GM23338 (cell line): ENCODE data around the gene GALNT13. TPM values are rescaled to one million over a fixed set of nuclear protein-coding genes. Genes with fewer than 3 reads are reported as not detected.

Source experiments
- ATAC-seq: fragments of 200-7000 bp; cut with Tn5 transposase; 3 replicates; pipeline ENCODE4 v1.9.1; 2020
- DNase-seq: peaks from one replicate; pipeline ENCODE4 v3.0.0-alpha.2; 2015; ENCODE audit warnings: low spot score
- H2AFZ ChIP-seq: fragments of 200-600 bp; sonication (generic); 2 replicates; pipeline ENCODE4 v1.8.0; 2016; ENCODE audit warnings: antibody characterized with exemption, mild to moderate bottlenecking, moderate library complexity
- H3F3A ChIP-seq: fragments of 200-600 bp; sonication (generic); replicated peaks from 2 replicates; pipeline ENCODE4 v1.8.0; 2017; ENCODE audit warnings: antibody characterized with exemption, mixed run types, low read depth
- H3K27ac ChIP-seq: fragments of 200-600 bp; sonication (generic); 2 replicates; pipeline ENCODE4 v1.6.1; 2016; ENCODE audit warnings: low read depth
- H3K27me3 ChIP-seq: fragments of 200-600 bp; sonication (generic); 2 replicates; pipeline ENCODE4 v1.8.0; 2016; ENCODE audit warnings: mild to moderate bottlenecking, mixed run types, moderate library complexity; ENCODE audit not compliant: insufficient read depth
- H3K36me3 ChIP-seq: fragments of 200-600 bp; sonication (generic); 2 replicates; pipeline ENCODE4 v1.8.0; 2016; ENCODE audit warnings: mild to moderate bottlenecking; ENCODE audit not compliant: insufficient read depth
- H3K4me1 ChIP-seq: fragments of 200-600 bp; sonication (generic); 2 replicates; pipeline ENCODE4 v1.8.0; 2016; ENCODE audit warnings: mild to moderate bottlenecking, moderate library complexity; ENCODE audit not compliant: insufficient read depth
- H3K4me2 ChIP-seq: fragments of 200-600 bp; sonication (generic); 2 replicates; pipeline ENCODE4 v1.7.1; 2017; ENCODE audit warnings: mixed run types
- H3K4me3 ChIP-seq: fragments of 200-600 bp; sonication (generic); 2 replicates; pipeline ENCODE4 v1.6.1; 2016; ENCODE audit warnings: mixed run types
- H3K79me2 ChIP-seq: fragments of 200-600 bp; sonication (generic); replicated peaks from 2 replicates; pipeline ENCODE4 v1.8.0; 2017; ENCODE audit warnings: mild to moderate bottlenecking; ENCODE audit not compliant: insufficient read depth
- H3K9me2 ChIP-seq: fragments of 200-600 bp; sonication (generic); 2 replicates; pipeline ENCODE4 v1.8.0; 2017; ENCODE audit not compliant: insufficient read depth
- H4K20me1 ChIP-seq: fragments of 200-600 bp; sonication (generic); replicated peaks from 2 replicates; pipeline ENCODE4 v1.8.0; 2017; ENCODE audit warnings: mild to moderate bottlenecking; ENCODE audit not compliant: insufficient read depth
- H3K27ac Mint-ChIP-seq: 2 replicates; pipeline ENCODE4 v1.8.0; 2020; ENCODE audit warnings: inconsistent platforms, mild to moderate bottlenecking, moderate library complexity, mixed read lengths
- H3K27me3 Mint-ChIP-seq: 3 replicates; pipeline ENCODE4 v1.8.0; 2022; ENCODE audit warnings: low read depth, mild to moderate bottlenecking, moderate library complexity, mixed read lengths, inconsistent platforms; ENCODE audit not compliant: insufficient read depth, poor library complexity
- H3K36me3 Mint-ChIP-seq: 3 replicates; pipeline ENCODE4 v1.8.0; 2021; ENCODE audit warnings: low read depth, mild to moderate bottlenecking, inconsistent platforms, moderate library complexity, mixed read lengths
- H3K4me1 Mint-ChIP-seq: 3 replicates; pipeline ENCODE4 v1.8.0; 2020; ENCODE audit warnings: mild to moderate bottlenecking, inconsistent platforms, mixed read lengths
- H3K4me3 Mint-ChIP-seq: 3 replicates; pipeline ENCODE4 v1.8.0; 2021; ENCODE audit warnings: moderate library complexity, mild to moderate bottlenecking, inconsistent platforms, mixed read lengths
- H3K9me3 Mint-ChIP-seq: 3 replicates; pipeline ENCODE4 v1.8.0; 2020; ENCODE audit warnings: moderate library complexity, mild to moderate bottlenecking, inconsistent platforms, mixed read lengths
- CREB1 ChIP-seq: fragments of 250-450 bp; sonication (Bioruptor Pico); IDR thresholded peaks from 2 replicates; pipeline ENCODE4 v1.5.0; 2020; ENCODE audit warnings: low read depth, mild to moderate bottlenecking, moderate library complexity
- EZH2 ChIP-seq: fragments of 200-600 bp; sonication (generic); IDR thresholded peaks from one replicate; pipeline ENCODE4 v1.8.0; 2017; ENCODE audit warnings: antibody characterized with exemption, mild to moderate bottlenecking, low read depth; ENCODE audit not compliant: unreplicated experiment
- EZH2phosphoT487 ChIP-seq: fragments of 200-600 bp; sonication (generic); IDR thresholded peaks from one replicate; pipeline ENCODE4 v1.8.1; 2018; ENCODE audit warnings: antibody characterized with exemption; ENCODE audit not compliant: unreplicated experiment
- JUNB ChIP-seq: IDR thresholded peaks from one replicate; pipeline ENCODE4 v1.6.1; 2016; ENCODE audit warnings: antibody characterized with exemption; ENCODE audit not compliant: unreplicated experiment
- NANOG ChIP-seq: IDR thresholded peaks from 2 replicates; pipeline ENCODE4 v1.6.1; 2016; ENCODE audit warnings: antibody characterized with exemption, borderline replicate concordance
- POLR2AphosphoS5 ChIP-seq: IDR thresholded peaks from 2 replicates; pipeline ENCODE4 v1.6.1; 2016; ENCODE audit warnings: antibody characterized with exemption, low read depth
- STAT1 ChIP-seq: IDR thresholded peaks from one replicate; pipeline ENCODE4 v1.6.1; 2016; ENCODE audit warnings: antibody characterized with exemption; ENCODE audit not compliant: unreplicated experiment
- ZNF114 ChIP-seq: fragments of 250-450 bp; sonication (Bioruptor Pico); IDR thresholded peaks from 2 replicates; pipeline ENCODE4 v1.5.0; 2020; ENCODE audit warnings: mild to moderate bottlenecking, moderate library complexity
- ZNF331 ChIP-seq: fragments of 250-450 bp; sonication (Bioruptor Pico); IDR thresholded peaks from 2 replicates; pipeline ENCODE4 v1.5.0; 2020; ENCODE audit warnings: low read depth, mild to moderate bottlenecking, moderate library complexity
- ZNF462 ChIP-seq: fragments of 250-450 bp; sonication (Bioruptor Pico); IDR thresholded peaks from 2 replicates; pipeline ENCODE4 v1.5.0; 2020; ENCODE audit warnings: mild to moderate bottlenecking, moderate library complexity
- polyA plus RNA-seq: library from polyadenylated mRNA; unstranded; fragments of >200 nt; fragmentation: Nextera tagmentation; extraction: Ambion mirVana; gene quantifications from 2 replicates; pipeline ENCODE4 v1.2.1, GENCODE V29; 2016
- total RNA-seq: library from RNA; depleted of rRNA; stranded (reverse); fragments of >200 nt; shearing (Covaris generic); gene quantifications from 2 replicates; pipeline ENCODE4 v1.2.3, GENCODE V29; 2014
- TF ChIP-seq, protein P1 (sequence below): IDR thresholded peaks from 2 replicates; pipeline ENCODE4 v1.6.1; 2016; ENCODE audit warnings: antibody characterized with exemption
- TF ChIP-seq, protein P2 (sequence below): IDR thresholded peaks from one replicate; pipeline ENCODE4 v1.6.1; 2018; ENCODE audit warnings: antibody characterized with exemption; ENCODE audit not compliant: unreplicated experiment
- TF ChIP-seq, protein P3 (sequence below), 2 experiments: fragments of 200-600 bp in 1 of 2; sonication (generic) in 1 of 2; conservative IDR thresholded peaks; 2 replicates each; pipeline versions ENCODE4 v1.5.1 to v1.6.1; 2016 to 2017; ENCODE audit warnings: antibody characterized with exemption in 2 of 2, low read depth in 2 of 2, mild to moderate bottlenecking in 2 of 2, moderate library complexity in 1 of 2

GALNT13 gene
- total and polyA plus RNA-seq, 2 experiments from 2014 or later = 3.5 to 5.2 TPM

GRCh38 chr2:154048905-154049304, 177.2 kb downstream of the GALNT13 start:
- Mint-ChIP-seq H3K4me3 (no peak overlapping the region), H3K9me3 (no peaks in the 10 kb centered on the region; the same call in 2 of the 3 replicates), H3K36me3 (no peaks in the 10 kb centered on the region), H3K27me3 (no peaks in the 10 kb centered on the region), H3K27ac (no peak overlapping the region), H3K4me1 (no peaks in the 10 kb centered on the region)
- H3K79me2 ChIP-seq = no peaks in the 10 kb centered on the region
- H3F3A ChIP-seq = no peaks in the 10 kb centered on the region
- H3K36me3 ChIP-seq = no peaks in the 10 kb centered on the region
- no peak overlapping the region for H3K27ac ChIP-seq
- H4K20me1 ChIP-seq = no peaks in the 10 kb centered on the region; the same call in 1 of the 2 replicates
- TF ChIP-seq NANOG = no peak
- TF ChIP-seq ZNF331 (CRISPR knock-in tag) = no peak
- no peak for TF ChIP-seq STAT1
- no peak for TF ChIP-seq CREB1 (CRISPR knock-in tag)
- no peak for TF ChIP-seq ZNF114 (CRISPR knock-in tag)
- TF ChIP-seq, protein P1, sequence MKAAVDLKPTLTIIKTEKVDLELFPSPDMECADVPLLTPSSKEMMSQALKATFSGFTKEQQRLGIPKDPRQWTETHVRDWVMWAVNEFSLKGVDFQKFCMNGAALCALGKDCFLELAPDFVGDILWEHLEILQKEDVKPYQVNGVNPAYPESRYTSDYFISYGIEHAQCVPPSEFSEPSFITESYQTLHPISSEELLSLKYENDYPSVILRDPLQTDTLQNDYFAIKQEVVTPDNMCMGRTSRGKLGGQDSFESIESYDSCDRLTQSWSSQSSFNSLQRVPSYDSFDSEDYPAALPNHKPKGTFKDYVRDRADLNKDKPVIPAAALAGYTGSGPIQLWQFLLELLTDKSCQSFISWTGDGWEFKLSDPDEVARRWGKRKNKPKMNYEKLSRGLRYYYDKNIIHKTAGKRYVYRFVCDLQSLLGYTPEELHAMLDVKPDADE = no peak
- no peak for TF ChIP-seq EZH2phosphoT487
- TF ChIP-seq JUNB = no peak
- TF ChIP-seq, protein P2, sequence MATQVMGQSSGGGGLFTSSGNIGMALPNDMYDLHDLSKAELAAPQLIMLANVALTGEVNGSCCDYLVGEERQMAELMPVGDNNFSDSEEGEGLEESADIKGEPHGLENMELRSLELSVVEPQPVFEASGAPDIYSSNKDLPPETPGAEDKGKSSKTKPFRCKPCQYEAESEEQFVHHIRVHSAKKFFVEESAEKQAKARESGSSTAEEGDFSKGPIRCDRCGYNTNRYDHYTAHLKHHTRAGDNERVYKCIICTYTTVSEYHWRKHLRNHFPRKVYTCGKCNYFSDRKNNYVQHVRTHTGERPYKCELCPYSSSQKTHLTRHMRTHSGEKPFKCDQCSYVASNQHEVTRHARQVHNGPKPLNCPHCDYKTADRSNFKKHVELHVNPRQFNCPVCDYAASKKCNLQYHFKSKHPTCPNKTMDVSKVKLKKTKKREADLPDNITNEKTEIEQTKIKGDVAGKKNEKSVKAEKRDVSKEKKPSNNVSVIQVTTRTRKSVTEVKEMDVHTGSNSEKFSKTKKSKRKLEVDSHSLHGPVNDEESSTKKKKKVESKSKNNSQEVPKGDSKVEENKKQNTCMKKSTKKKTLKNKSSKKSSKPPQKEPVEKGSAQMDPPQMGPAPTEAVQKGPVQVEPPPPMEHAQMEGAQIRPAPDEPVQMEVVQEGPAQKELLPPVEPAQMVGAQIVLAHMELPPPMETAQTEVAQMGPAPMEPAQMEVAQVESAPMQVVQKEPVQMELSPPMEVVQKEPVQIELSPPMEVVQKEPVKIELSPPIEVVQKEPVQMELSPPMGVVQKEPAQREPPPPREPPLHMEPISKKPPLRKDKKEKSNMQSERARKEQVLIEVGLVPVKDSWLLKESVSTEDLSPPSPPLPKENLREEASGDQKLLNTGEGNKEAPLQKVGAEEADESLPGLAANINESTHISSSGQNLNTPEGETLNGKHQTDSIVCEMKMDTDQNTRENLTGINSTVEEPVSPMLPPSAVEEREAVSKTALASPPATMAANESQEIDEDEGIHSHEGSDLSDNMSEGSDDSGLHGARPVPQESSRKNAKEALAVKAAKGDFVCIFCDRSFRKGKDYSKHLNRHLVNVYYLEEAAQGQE = no peak
- no peak for TF ChIP-seq ZNF462 (CRISPR knock-in tag)
- TF ChIP-seq, protein P3, sequence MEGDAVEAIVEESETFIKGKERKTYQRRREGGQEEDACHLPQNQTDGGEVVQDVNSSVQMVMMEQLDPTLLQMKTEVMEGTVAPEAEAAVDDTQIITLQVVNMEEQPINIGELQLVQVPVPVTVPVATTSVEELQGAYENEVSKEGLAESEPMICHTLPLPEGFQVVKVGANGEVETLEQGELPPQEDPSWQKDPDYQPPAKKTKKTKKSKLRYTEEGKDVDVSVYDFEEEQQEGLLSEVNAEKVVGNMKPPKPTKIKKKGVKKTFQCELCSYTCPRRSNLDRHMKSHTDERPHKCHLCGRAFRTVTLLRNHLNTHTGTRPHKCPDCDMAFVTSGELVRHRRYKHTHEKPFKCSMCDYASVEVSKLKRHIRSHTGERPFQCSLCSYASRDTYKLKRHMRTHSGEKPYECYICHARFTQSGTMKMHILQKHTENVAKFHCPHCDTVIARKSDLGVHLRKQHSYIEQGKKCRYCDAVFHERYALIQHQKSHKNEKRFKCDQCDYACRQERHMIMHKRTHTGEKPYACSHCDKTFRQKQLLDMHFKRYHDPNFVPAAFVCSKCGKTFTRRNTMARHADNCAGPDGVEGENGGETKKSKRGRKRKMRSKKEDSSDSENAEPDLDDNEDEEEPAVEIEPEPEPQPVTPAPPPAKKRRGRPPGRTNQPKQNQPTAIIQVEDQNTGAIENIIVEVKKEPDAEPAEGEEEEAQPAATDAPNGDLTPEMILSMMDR (conservative IDR thresholded peaks at IDR 0.05; ENCODE audit: low read depth in 2 of 2) = no peak
- TF ChIP-seq EZH2 = no peak
- no peak for TF ChIP-seq POLR2AphosphoS5
- H3K27me3 ChIP-seq = no peaks in the 10 kb centered on the region
- ATAC-seq = no peak
- H3K4me3 ChIP-seq = no peak overlapping the region
- H3K4me2 ChIP-seq = no peak overlapping the region
- no peak overlapping the region for H2AFZ ChIP-seq
- no peaks in the 10 kb centered on the region for H3K4me1 ChIP-seq
- no peaks in the 10 kb centered on the region for H3K9me2 ChIP-seq
- no peak for DNase-seq
